Osteocyte (in vitro differentiated cells): ENCODE results near the gene RILPL2. TPM values are rescaled to one million over a fixed set of nuclear protein-coding genes. Genes with fewer than 3 reads are reported as not detected.
A peak's percentile ranks its signal among the peaks of the same experiment; 100 is the strongest.
"Not testable (repeated sequence)": the region's sequence is repeated elsewhere in the genome, so short reads cannot be mapped to it uniquely, and the experiment has no call there.

ENCODE experiments used
- DNase-seq: peaks from one replicate; pipeline ENCODE4 v3.0.0; 2021; ENCODE audit warnings: mixed read lengths; ENCODE audit not compliant: unreplicated experiment; ENCODE audit errors: extremely low spot score
- H3K27ac Mint-ChIP-seq: one replicate; pipeline ENCODE4 v1.8.0; 2021; ENCODE audit warnings: mild to moderate bottlenecking, mixed read lengths; ENCODE audit not compliant: unreplicated experiment
- H3K27me3 Mint-ChIP-seq: one replicate; pipeline ENCODE4 v1.8.0; 2021; ENCODE audit warnings: mixed read lengths; ENCODE audit not compliant: unreplicated experiment
- H3K36me3 Mint-ChIP-seq: one replicate; pipeline ENCODE4 v1.8.0; 2021; ENCODE audit warnings: mixed read lengths; ENCODE audit not compliant: unreplicated experiment
- H3K4me1 Mint-ChIP-seq: one replicate; pipeline ENCODE4 v1.8.0; 2021; ENCODE audit warnings: mixed read lengths; ENCODE audit not compliant: unreplicated experiment
- H3K4me3 Mint-ChIP-seq: one replicate; pipeline ENCODE4 v1.8.0; 2021; ENCODE audit warnings: mild to moderate bottlenecking, moderate library complexity, mixed read lengths; ENCODE audit not compliant: unreplicated experiment
- H3K9me3 Mint-ChIP-seq: one replicate; pipeline ENCODE4 v1.8.0; 2021; ENCODE audit warnings: mixed read lengths; ENCODE audit not compliant: unreplicated experiment
- total RNA-seq: library from RNA; stranded (reverse); gene quantifications from 2 replicates; pipeline ENCODE4 v1.2.1, GENCODE V29; 2021
- TF ChIP-seq, protein P1 (sequence below): fragments of 200-600 bp; sonication (generic); IDR thresholded peaks from 2 replicates; pipeline ENCODE4 v1.5.0; 2021; ENCODE audit warnings: antibody characterized with exemption, mild to moderate bottlenecking, moderate library complexity

The RILPL2 gene
- total RNA-seq, 1 donor from 2014 or later: 4.1 TPM

DNA sequence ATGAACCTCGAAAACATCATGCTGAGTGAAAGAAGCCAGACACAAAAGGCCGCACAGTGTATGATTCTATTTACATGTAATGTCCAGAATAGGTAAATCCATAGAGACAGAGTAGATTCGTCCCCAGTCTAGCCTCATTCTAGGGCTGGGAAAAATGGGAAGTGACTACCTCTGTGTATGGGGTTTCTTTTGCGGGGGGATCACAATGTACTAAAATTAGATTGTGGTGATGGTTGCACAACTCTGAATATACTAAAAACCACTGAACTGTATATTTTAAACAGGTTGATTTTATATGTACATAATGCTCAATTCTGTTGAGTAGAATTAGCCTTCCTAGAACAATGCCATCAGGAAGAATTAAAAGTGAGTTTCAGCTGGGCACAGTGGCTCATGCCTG lies 6.3 kb upstream of the RILPL2 start:
- peaks cover 21% of the 10 kb centered on the region for H3K4me1 Mint-ChIP-seq
- TF ChIP-seq, protein P1, sequence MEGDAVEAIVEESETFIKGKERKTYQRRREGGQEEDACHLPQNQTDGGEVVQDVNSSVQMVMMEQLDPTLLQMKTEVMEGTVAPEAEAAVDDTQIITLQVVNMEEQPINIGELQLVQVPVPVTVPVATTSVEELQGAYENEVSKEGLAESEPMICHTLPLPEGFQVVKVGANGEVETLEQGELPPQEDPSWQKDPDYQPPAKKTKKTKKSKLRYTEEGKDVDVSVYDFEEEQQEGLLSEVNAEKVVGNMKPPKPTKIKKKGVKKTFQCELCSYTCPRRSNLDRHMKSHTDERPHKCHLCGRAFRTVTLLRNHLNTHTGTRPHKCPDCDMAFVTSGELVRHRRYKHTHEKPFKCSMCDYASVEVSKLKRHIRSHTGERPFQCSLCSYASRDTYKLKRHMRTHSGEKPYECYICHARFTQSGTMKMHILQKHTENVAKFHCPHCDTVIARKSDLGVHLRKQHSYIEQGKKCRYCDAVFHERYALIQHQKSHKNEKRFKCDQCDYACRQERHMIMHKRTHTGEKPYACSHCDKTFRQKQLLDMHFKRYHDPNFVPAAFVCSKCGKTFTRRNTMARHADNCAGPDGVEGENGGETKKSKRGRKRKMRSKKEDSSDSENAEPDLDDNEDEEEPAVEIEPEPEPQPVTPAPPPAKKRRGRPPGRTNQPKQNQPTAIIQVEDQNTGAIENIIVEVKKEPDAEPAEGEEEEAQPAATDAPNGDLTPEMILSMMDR: no peak
- H3K27ac Mint-ChIP-seq: no peak overlapping the region
- H3K4me3 Mint-ChIP-seq: no peak overlapping the region
- no peaks in the 10 kb centered on the region for H3K36me3 Mint-ChIP-seq
- H3K9me3 Mint-ChIP-seq: no peaks in the 10 kb centered on the region
- no peaks in the 10 kb centered on the region for H3K27me3 Mint-ChIP-seq
- DNase-seq: no peak

DNA sequence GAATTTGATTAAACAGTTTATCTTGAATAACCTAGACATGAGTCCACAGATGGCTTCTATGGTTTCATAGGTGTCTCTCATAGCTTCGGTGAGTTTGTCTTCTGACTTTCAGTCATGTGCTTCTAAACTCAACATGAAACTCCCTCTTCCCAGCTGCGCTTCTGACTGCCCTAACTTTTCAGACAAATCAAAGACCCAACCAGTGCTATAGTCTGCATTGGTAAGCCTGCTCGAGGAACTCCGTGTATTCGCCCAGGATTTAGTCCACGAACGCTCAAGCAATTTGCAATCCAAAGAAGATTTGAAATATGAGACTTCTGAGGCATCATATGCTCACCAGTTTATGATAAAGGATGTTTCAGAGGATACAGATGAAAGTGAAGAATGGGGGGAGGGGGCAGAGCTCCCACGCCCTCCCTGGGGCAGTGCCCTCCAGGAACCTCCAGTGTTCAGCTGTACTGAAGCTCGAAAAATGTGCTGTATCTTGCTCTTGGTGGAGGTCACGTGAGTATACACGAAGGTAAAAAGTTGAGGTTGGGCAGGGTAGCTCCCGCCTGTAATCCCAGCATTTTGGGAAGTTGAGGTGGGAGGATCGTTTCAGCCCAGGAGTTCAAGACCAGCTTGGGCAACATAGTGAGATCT lies 5.2 kb upstream of the RILPL2 start:
- Mint-ChIP-seq H3K36me3 (no peaks in the 10 kb centered on the region), H3K27me3 (no peaks in the 10 kb centered on the region), H3K27ac (no peak overlapping the region), H3K4me1 (peaks cover 21% of the 10 kb centered on the region), H3K9me3 (no peaks in the 10 kb centered on the region), H3K4me3 (no peak overlapping the region)
- no peak for DNase-seq
- TF ChIP-seq, protein P1: no peak

DNA sequence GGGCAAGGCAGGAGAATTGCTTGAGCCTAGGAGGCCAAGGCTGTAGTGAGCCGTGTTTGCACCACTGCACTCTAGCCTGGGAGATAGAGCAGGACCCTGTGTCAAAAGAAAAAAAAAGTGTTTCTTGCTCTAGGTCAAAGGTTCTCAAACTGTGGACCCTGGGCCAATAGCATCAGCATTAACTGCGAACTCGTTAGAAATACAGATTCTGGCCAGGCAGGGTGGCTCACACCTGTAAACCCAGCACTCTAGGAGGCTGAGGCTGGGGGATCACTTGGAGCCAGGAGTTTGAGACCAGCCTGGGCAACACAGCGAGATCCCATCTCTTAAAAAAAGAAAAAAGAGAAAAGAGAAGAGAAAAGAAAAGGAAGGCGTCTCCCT lies 858 bp downstream of the RILPL2 start:
- H3K9me3 Mint-ChIP-seq: no peaks in the 10 kb centered on the region
- DNase-seq: no peak
- no peaks in the 10 kb centered on the region for H3K27me3 Mint-ChIP-seq
- peak overlapping the region; percentile 87 for H3K27ac Mint-ChIP-seq
- TF ChIP-seq, protein P1: no peak
- H3K36me3 Mint-ChIP-seq: peaks cover 4% of the 10 kb centered on the region
- peaks cover 25% of the 10 kb centered on the region for H3K4me1 Mint-ChIP-seq
- peak overlapping the region; percentile 97 for H3K4me3 Mint-ChIP-seq

DNA sequence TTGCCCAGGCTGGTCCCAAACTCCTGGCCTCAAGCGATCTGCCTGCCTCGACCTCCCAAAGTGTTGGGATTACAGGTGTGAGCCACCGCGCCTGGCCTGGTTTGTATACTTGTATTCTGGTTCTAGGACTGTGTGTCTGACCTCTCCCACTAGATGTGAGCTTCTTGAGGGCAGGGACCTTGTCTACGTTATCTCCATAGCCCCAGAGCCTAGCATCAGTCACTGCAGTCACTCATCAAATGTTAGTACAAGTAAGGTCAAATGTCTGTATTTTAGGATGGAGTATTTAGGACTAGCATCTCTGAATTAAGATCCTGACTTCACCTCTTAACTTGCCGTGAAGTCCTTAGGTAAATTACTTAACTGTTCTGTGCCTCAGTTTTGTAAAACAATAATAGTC lies 2.9 kb downstream of the RILPL2 start:
- DNase-seq: no peak
- Mint-ChIP-seq H3K27ac (no peak overlapping the region), H3K4me3 (no peak overlapping the region), H3K4me1 (peaks cover 25% of the 10 kb centered on the region), H3K9me3 (no peaks in the 10 kb centered on the region), H3K36me3 (peaks cover 8% of the 10 kb centered on the region), H3K27me3 (no peaks in the 10 kb centered on the region)
- TF ChIP-seq, protein P1: no peak

DNA sequence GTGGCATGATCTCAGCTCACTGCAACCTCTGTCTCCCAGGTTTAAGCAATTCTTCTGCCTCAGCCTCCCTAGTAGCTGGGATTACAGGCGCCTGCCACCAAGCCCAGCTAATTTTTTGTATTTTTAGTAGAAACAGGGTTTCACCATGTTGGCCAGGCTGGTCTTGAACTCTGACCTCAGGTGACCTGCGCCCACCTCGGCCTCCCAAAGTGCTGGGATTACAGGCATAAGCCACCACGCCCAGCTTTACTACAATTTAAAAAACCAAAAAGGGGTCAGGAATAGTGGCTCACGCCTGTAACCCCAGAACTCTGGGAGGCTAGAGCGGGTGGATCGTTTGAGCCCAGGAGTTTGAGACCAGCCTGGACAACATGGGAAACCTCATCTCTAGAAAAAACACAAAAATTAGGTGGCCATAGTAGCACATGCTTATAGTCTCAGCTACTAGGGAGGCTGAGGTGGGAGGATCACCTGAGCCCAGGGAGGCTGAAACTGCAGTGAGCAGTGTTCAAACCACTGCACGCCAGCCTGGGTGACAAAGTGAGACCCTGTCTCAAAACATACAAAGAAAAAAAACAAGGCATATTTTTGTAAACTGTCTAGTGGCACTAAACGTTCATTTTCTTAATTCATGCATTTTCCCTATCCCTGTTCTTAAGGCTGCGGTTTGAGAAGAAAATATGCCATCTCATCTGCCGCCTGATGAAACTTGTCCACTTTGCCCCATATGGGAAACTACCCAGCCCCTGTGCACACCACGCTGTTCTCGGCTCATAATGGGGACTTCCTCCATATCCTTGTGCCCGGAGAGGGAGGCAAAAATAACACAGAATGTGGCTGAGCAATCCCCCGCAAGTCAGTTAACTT lies 4.3 kb downstream of the RILPL2 start:
- DNase-seq, H3K36me3 Mint-ChIP-seq, H3K9me3 Mint-ChIP-seq, H3K4me3 Mint-ChIP-seq, H3K27me3 Mint-ChIP-seq: not testable (repeated sequence)
- H3K27ac Mint-ChIP-seq: peak overlapping the region; percentile 68
- peaks cover 25% of the 10 kb centered on the region for H3K4me1 Mint-ChIP-seq

DNA sequence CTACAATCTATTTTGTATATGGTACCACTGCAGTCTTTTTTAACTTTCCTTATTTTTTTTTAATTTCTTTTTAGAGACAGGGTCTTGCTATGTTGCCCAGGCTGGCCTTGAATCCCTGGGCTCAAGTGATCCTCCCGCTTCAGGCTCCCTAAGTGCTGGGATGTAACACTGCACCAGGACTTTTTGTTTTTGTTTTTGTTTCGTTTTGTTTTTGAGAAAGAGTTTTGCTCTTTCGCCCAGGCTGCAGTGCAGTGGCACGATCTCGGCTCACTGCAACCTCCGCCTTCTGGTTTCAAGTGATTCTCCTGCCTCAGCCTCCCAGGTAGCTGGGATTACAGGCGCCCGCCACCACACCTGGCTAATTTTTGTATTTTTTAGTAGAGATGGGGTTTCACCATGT lies 7.4 kb downstream of the RILPL2 start:
- DNase-seq, H3K4me3 Mint-ChIP-seq, H3K27ac Mint-ChIP-seq, H3K9me3 Mint-ChIP-seq, H3K4me1 Mint-ChIP-seq, H3K27me3 Mint-ChIP-seq: not testable (repeated sequence)
- H3K36me3 Mint-ChIP-seq: peaks cover 10% of the 10 kb centered on the region
